ENCODE results near the gene UBE2F. TPM values are rescaled to one million over a fixed set of nuclear protein-coding genes. Genes with fewer than 3 reads are reported as not detected.

Gene UBE2F, protein sequence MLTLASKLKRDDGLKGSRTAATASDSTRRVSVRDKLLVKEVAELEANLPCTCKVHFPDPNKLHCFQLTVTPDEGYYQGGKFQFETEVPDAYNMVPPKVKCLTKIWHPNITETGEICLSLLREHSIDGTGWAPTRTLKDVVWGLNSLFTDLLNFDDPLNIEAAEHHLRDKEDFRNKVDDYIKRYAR
- 69.3 and 89.4 TPM in 2 replicates for total RNA-seq

DNA sequence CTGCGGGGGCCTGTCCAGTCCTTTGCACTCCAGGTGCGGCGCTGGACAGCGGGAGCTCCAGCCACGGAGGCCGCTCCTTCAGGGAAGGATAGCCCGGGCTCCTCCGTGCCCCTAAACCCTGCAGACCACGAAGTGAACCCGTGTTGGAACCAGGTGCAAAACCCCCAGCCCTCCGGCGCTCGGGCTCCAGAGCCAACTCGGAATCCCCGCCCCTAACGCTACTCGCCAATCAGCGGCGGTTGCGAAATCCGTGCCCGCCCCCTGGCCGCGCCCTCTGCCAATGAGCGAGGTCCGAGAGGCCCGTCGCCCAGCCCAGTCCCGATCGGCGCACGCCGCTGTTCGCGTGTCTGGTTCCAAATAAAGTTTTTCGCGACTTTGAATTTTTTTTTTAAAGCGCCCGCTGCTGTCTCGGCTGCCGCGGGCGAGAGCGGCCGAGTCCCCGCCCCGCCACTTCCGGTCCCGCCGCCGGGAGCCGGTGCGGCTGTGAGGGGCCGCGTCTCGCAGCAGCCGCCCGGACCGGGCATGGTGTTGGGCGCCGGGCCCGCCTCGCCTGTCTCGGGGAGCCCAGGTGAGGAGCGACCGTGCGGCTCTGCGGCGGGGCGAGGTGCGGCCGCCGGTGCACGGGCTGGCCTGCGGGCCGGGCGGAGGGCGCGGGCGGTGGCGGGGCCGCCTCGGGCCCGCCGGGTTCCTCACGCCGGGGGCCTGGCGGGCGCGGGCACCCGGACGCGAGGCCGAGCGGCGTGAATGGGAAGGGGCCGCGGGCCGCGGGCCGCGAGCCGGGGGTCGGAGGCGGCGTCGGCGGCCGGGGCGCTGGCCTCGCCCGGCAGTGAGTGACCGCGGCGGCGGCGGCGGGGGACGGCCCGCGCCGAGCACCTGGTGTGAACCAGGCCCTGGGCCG lies at the start of gene UBE2F:
UBE2F (plus strand) TSS at position 450 of the 898 bp plus-strand sequence. CDS start 6,094 bp downstream, outside the sequence.

DNA sequence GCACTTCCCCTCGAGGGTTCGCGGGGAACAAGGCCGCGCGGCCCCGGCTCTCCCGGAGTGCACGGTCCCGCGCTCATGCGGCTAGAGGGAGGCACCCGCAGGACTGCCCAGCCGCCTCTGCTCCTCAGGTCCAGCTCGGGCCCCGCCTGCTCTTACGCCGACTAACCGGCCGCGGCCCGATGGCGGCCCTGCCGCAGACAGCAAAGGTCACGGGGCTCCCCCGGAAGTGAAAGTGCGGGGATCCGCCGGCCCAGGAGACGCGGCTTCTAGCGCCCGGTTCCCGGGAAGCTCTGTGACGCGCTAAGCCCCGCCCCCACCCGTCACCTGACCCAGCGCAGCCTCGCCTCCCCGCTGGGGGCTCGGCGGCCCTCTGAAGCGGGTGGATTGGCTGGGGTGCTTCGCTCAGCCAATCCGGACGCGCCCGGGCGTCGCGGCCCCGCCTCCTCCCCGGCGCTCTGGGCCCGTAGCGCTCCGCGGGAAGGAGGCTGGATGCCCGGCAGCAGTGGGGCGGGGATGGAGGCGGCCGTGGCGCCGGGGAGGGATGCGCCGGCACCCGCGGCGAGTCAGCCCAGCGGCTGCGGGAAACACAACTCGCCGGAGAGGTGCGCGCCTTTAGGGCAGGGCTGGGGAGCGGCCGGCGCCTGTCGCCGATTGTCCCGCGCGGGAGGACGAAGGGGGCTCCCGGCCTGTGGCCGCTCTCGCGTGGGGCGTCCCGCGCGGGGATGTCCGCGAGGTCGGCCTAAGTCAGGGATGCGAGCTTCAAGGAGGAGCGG lies 93.9 kb downstream of the UBE2F start, which contains the start of gene SCLY:
SCLY (plus strand) TSS at position 460 of the 773 bp plus-strand sequence; CDS start at position 514, 54 bp downstream.

Other genes with a start within 250 kb of the UBE2F start
- gene RBM44, start 168.2 kb upstream of the UBE2F start, total RNA-seq: 0.18 TPM in 1 of 2 replicates, not detected in the other
- 8.1 and 13.8 TPM in 2 replicates for gene RAMP1, start 107.4 kb upstream of the UBE2F start, total RNA-seq
- 9.9 and 14.6 TPM in 2 replicates for gene SCLY, start 94.0 kb downstream of the UBE2F start, total RNA-seq
- under 0.01 and 0.16 TPM in 2 replicates for gene ESPNL, start 133.3 kb downstream of the UBE2F start, total RNA-seq
- not detected in 2 replicates for gene KLHL30, start 171.7 kb downstream of the UBE2F start, total RNA-seq
- 7.3 and 24.2 TPM in 2 replicates for gene ERFE, start 192.0 kb downstream of the UBE2F start, total RNA-seq
- gene ILKAP, start 236.7 kb downstream of the UBE2F start, total RNA-seq: 12.8 and 18.0 TPM in 2 replicates